ENCODE data around the gene SQOR.

The SQOR gene

GRCh38 chr15:45664451-45664850, 29.6 kb downstream of the SQOR start:
- no peak for DNase-seq

GRCh38 chr15:45665261-45665660, 30.4 kb downstream of the SQOR start:
- no peak for DNase-seq

- DNase-seq, result no peak
Measured at GRCh38 chr15:45666119-45666875, 31.5 kb downstream of the SQOR start.

- DNase-seq, result no peak
Measured at GRCh38 chr15:45667002-45667401, 32.2 kb downstream of the SQOR start.

GRCh38 chr15:45668386-45668785, 33.6 kb downstream of the SQOR start:
- no peak for DNase-seq

GRCh38 chr15:45669422-45669821, 34.6 kb downstream of the SQOR start:
- DNase-seq, result no peak

- no peak for DNase-seq
Measured at GRCh38 chr15:45670091-45670490, 35.3 kb downstream of the SQOR start.

- no peak for DNase-seq
Measured at GRCh38 chr15:45670511-45670910, 35.7 kb downstream of the SQOR start.

- no peak for DNase-seq
Measured at GRCh38 chr15:45674677-45675076, 39.8 kb downstream of the SQOR start.

- DNase-seq, result no peak
Measured at GRCh38 chr15:45677797-45678196, 43.0 kb downstream of the SQOR start.

- no peak for DNase-seq
Measured at GRCh38 chr15:45678459-45679178, 43.8 kb downstream of the SQOR start.

GRCh38 chr15:45684533-45684932, 49.7 kb downstream of the SQOR start:
- DNase-seq, result no peak

- no peak for DNase-seq
Measured at GRCh38 chr15:45689616-45690015, 54.8 kb downstream of the SQOR start.

- DNase-seq, result no peak
Measured at GRCh38 chr15:45690581-45691260, 55.9 kb downstream of the SQOR start.

- no peak for DNase-seq
Measured at GRCh38 chr15:45701108-45701507, 66.3 kb downstream of the SQOR start.

GRCh38 chr15:45702041-45702440, 67.2 kb downstream of the SQOR start:
- no peak for DNase-seq

- no peak for DNase-seq
Measured at GRCh38 chr15:45703670-45704328, 69.0 kb downstream of the SQOR start.

GRCh38 chr15:45704329-45705249, 69.8 kb downstream of the SQOR start:
- peak in 1 of 2 donors; percentile 5 for DNase-seq

- peak; percentile 68 to 71 for DNase-seq
Measured at GRCh38 chr15:45705510-45706473, 71.0 kb downstream of the SQOR start.

- DNase-seq, result no peak
Measured at GRCh38 chr15:45710657-45711056, 75.8 kb downstream of the SQOR start.

All from CD4-positive, alpha-beta T cell treated with Interleukin-1 beta for 1 hour (primary cell).